ENCODE data around the gene ZCCHC7.
"Not testable (repeated sequence)": the region's sequence is repeated elsewhere in the genome, so short reads cannot be mapped to it uniquely, and the experiment has no call there.

The ZCCHC7 gene

DNA sequence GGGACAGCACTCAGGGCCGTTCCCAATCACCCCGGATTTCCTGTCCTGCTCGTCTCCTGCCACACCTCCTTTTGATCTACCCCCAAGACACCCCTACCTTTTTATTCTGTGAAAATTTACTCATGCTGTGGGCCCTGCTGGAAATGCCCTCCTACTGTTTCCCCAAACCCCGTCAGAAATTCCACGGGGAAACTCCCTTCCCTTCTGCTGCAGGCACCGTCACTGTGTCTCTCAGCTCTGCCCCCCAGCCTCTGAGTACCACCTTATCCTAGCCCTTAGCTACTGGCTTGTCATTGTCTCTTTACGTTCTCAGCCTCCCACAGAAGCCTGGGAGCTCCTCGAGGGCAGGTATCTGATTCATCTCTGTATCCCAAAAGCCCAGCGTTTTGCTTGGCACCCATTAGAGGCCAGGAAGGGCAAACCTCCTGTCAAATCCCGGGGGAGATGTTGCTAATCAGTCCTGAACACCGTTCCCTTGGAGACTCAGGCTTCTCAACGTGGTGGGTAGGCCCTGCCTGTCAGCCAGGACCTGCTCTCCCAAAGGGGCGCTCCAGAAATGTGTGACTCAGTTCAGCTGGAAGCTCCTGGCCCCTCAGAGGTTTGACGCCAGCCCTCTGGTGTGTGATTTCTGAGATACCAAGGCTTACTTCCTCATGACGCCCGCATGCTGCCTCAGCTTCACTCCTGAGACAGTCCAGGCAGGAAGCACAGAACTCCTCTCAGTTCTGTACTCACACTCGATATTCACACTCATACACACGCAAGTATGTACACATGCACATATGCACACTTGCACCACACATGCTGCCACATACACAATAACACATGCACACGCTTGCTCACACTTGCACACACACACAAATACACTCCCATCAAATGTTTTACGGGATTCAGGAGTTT lies 251.4 kb downstream of the ZCCHC7 start:
- no peak for DNase-seq (ENCODE audit: low read depth in 2 of 2, low spot score in 1 of 2)

- DNase-seq (ENCODE audit: low read depth in 2 of 2, low spot score in 1 of 2), result no peak
Observed at GRCh38 chr9:37372839-37373238, 252.5 kb downstream of the ZCCHC7 start.

DNA sequence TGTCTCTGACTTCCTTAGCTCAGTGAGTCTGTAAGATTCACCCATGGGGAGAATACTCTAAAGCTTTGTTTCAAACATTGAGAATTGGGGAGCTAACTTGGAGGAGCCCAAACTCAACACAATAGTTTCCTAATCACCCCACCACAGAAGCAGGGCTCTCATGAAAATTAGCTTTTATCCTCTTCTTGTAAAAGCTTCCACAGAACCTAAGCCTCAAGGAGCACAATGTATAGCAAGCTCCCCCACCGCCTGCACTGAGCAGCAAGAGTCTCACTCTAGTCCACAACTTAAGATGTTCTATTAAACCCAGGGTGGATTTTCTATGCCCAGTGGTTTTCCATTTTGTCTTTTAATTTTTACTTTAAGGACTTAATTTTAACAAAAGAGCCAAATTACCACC lies 253.2 kb downstream of the ZCCHC7 start:
- no peak for DNase-seq (ENCODE audit: low read depth in 2 of 2, low spot score in 1 of 2)

DNA sequence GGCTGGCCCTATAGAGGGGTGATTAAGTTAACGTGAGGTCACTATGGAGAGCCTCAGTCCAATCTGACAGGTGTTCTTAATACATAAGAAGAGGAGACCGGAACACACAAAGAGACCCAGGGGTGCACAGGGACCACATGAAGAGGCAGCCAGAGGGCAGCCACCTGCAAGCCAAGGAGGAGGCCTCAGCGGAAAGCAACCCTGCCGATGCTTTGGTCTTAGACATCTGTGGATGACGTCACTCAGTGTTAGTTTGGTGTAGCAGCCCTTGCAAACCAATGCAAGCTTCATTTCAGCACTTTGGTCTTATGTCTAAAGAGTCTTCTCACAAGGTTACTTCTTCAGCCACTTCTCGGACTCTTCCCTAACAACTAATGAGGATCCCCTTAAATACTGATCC lies 254.5 kb downstream of the ZCCHC7 start:
- no peak for DNase-seq (ENCODE audit: low read depth in 2 of 2, low spot score in 1 of 2)

DNA sequence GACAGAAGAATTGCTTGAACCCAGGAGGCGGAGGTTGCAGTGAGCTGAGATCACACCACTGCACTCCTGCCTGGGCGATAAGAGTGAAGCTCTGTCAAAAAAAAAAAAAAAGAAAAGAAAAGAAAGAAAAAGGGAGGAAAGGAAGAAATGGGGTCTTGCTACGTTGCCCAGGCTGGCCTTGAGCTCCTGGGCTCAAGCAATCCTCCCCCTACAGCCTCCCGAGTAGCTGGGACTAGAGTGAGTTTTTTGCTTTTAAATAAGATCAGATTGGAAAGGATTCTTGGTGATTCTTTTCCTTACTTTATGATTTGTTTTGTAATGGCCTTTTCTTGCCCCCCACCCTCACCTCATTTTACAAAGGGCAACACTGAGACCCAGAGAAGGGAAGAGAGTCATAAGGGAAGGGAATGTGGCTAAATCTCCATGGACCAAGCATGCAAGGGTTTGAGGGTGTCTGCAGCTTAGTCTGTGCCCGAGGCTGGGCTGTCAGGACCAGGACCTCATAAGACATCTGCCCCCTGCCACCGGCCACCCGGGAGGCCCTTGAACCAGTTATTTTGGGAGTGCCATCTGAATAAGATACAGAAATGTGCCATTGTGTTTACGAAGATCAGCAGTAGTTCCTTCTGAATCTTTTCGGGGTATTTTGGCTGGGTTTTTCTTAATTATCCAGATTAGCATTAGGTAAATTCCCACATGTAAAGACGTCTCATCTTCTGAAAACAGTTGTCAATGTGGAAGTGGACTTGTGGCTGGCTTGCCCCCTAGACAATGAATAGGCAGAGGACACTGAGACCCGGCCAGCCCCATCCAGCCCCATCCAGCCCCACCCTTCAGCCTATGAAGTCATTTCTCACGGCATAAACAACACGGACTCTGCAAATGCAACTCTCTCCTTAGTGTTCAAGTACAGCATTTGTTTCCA lies 257.6 kb downstream of the ZCCHC7 start:
- DNase-seq (ENCODE audit: low read depth in 2 of 2, low spot score in 1 of 2), result no peak

GRCh38 chr9:37378613-37379004 lies 258.2 kb downstream of the ZCCHC7 start:
- no peak for DNase-seq (ENCODE audit: low read depth in 2 of 2, low spot score in 1 of 2)

- no peak for DNase-seq (ENCODE audit: low read depth in 2 of 2, low spot score in 1 of 2)
Observed at GRCh38 chr9:37379835-37380234, 259.5 kb downstream of the ZCCHC7 start.

- no peak for DNase-seq (ENCODE audit: low read depth in 2 of 2, low spot score in 1 of 2)
Observed at GRCh38 chr9:37380570-37380969, 260.2 kb downstream of the ZCCHC7 start.

DNA sequence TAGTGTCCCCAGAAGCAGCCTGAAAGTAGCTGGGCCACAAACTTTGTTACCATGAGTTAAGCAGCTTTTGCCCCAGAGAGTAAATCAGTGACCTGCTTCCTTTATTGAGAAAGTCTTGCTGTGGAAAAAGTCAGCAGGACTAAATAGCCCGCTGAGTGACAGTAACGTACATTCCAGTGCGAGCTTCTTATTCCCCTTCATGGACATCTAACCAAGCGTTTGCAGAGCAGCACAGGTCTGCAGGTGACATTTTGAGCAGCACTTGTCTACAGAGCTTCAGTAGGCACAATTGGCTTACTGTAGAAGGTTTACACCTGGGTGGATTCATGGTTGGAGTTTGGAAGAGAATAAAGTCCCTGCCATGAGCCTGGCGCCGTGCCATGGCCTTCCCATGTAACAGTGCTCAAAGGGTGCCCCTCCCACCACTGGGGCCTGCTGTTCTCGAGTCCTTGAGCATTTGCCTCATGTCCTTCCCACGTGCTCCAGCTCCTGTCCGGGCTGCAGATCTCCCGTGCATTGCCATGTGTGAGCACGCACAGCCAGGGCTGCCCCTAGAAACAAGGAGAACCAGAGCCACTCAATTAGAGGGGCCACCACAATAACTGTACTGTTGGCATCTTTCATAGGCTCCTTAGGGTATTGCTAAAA lies 260.8 kb downstream of the ZCCHC7 start:
- DNase-seq (ENCODE audit: low read depth in 2 of 2, low spot score in 1 of 2), result no peak

DNA sequence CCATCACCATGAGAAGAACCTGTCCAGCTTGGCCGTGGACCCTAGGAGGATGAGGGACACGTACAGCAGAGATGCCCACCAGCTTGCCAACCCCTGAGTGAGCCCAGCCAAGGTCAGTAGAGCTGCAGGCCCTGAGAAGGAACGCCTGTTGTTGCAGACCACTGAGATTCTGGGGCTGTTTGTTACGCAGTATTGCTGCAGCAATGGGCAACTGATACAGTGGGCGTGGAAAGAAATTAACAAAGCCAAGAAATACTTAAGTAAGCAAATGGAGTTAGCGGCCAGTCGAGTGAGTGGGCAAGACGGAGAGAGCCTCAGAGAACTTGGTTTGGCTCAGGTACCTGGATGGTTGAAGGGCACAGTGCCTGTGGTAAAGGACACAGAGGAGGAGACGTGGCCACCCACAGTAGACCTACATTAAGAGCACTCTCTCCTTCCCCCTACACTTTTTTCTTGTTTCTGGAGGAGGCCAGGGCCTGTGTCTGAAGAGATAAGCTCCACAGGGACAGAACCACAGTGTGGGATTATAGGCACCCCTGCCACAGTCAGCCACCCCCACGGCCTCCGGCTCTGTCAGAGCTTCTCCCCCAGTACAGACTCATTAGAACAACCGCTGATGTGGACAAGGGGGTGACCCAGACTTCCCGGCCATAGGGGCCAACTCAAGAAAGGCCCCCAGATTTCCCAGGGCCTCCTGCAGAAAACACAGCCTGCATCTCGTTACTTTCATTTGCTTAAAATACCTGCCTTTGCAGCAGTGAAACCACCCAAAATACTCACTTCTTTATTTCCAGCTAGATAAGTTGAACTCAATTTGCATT lies 262.0 kb downstream of the ZCCHC7 start:
- no peak for DNase-seq (ENCODE audit: low read depth in 2 of 2, low spot score in 1 of 2)

- DNase-seq (ENCODE audit: low read depth in 2 of 2, low spot score in 1 of 2), result no peak
Observed at GRCh38 chr9:37382982-37383357, 262.6 kb downstream of the ZCCHC7 start.

DNA sequence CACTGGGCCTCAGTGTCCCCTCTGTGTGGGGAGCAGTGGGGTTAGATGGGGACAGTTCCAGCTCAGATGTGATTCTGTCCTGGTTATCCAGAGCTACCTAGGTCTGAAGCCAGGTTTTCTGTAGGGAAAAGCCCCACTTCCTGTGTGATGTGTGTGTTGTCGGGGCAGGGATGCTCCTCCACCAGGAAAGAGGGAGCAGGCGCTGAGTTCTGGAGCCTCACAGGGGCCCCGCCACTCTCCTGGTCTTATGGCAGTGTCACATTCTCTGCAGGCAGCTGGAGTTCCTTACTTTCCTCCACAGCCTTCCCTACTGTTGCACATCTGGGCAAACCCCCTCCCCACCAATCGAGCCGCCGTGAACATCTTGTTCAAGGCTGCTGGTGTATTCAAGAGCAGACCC lies 263.0 kb downstream of the ZCCHC7 start:
- DNase-seq (ENCODE audit: low read depth in 2 of 2, low spot score in 1 of 2), result no peak

DNA sequence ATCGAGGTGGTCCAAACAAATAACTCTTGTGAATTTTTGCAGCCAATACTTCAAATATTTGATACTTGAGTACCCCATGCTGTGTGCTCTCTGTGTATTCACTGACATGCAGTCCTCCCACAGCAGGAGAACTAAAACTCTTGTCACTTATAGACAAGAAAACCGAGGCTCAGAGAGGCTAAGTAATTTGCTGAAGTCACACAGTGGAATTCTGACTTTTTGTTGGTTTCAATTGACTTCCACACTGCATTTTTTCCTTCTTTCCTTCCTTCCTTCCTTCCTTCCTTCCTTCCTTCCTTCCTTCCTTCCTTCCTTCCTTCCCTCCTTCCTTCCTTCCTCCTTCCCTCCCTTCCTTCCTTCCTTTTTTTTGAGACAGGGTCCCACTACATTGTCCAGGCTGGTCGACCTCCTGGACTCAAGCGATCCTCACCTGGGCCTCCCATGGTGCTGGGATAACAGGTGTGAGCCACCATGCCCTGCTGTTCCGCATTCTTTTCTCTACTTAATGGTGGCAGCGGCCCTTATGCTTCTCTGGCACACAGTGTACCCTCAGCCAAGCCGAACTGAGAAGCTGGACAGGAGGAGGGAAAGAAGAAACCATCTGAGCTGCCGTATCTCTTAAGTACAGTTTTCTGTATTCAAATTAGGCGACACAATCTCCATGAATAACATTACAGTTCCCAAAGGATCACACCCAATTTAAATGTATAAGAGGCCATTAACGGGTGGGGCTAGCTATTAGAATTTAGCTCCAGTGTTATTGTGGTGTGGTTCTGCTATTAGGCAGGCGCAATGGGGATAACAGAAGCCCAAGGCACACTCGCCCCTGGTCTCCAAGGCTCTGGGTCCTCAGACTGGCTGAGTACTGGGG lies 263.7 kb downstream of the ZCCHC7 start:
- no peak for DNase-seq (ENCODE audit: low read depth in 2 of 2, low spot score in 1 of 2)

- no peak for DNase-seq (ENCODE audit: low read depth in 2 of 2, low spot score in 1 of 2)
Observed at GRCh38 chr9:37385286-37385685, 264.9 kb downstream of the ZCCHC7 start.

DNA sequence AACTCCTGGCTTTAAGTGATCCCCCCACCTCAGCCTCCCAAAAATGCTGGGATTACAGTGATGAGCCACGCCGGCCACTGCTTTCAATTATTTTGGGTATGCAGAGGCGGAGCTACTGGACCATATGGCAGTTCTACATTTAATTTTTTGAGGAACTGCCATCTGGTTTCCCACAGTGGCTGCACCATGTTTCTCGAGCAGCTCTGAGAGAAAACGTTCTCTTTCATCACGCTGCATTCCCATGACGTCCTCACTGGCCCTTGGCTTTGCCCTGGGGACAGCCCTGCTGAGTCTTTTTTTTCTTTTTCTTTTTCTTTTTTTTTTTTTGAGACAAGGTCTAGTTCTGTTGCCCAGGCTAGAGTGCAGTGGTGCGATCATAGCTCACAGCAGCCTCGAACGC lies 266.6 kb downstream of the ZCCHC7 start:
- no peak for DNase-seq (ENCODE audit: low read depth in 2 of 2, low spot score in 1 of 2)

- no peak for DNase-seq (ENCODE audit: low read depth in 2 of 2, low spot score in 1 of 2)
Observed at GRCh38 chr9:37390759-37391158, 270.4 kb downstream of the ZCCHC7 start.

DNA sequence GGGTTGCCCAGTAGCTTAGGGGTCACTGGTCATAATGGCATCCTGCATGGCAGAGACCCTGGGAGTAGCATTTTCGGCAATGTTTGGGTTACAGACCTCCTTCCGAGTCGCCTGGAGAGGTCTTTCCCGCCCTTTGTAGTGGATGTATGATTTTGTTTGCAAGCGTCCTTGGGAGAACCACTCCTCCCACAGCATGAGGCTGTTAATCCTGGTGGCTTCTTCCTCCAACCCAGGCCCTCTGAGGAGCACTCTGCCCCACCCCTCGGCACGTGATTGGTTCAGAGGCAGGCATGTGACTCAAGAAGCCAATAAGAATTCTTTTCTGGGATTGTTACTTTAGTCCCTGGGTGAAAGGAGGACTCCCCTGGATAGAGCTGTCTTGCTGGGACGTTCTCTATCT lies 271.9 kb downstream of the ZCCHC7 start:
- DNase-seq (ENCODE audit: low read depth in 2 of 2, low spot score in 1 of 2), result no peak

DNA sequence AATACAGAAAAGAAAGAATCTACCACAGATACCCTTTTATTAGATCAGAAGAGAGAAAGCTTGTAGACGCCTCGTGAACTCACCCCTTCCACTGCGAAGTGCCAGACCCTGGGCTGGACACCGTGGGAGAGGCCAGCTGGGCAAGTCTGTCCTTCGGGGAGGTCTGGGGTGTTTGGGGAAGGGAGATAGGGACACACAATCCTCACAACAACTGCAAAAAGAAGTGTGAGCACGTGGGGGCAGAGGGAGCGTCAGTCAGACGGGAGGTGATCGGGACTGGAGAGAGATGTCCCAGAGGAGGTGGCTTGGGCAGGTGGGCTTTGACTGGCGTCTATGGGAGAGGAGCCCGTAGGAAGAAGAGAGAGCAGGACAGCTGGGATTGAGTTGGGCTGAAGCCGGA lies 274.9 kb downstream of the ZCCHC7 start:
- DNase-seq (ENCODE audit: low read depth in 2 of 2, low spot score in 1 of 2), result no peak

DNA sequence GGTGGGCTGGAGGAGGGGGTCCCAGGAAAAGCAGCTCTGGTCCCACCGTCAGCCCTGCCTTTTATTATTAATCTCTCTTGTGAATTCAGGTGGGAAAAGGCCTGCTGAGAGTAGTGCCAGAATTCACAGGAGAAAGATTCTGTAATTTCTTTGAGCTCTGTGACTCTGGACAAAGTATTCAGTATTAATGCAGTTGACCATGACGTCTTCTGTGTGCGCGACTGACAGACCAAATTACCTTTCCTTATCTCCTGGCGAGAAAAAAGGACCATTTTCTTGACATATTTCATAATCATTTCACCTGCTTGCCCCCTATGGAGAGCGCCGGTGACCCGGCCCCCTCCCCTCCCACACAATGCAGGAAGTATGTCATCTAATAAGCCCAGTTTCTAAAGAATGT lies 275.3 kb downstream of the ZCCHC7 start:
- DNase-seq (ENCODE audit: low read depth in 2 of 2, low spot score in 1 of 2), result no peak

DNA sequence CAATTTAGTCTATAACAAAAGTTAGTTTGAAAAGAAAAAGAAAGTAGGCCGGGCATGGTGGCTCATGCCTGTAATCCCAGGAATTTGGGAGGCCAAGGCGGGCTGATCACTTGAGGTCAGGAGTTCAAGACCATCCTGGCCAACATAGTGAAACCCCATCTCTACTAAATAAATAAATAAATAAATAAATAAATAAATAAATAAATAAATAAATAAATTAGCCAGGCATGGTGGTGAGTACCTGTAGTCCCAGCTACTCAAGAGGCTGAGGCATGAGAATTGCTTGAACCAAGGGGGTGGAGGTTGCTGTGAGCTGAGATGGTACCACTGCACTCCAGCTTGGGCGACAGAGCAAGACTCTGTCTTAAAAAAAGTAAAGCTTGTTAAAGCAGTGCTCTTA lies 277.6 kb downstream of the ZCCHC7 start:
- DNase-seq (ENCODE audit: low read depth in 2 of 2, low spot score in 1 of 2), result not testable (repeated sequence)

Data from stimulated activated CD8-positive, alpha-beta memory T cell treated with anti-CD3 and anti-CD28 coated beads, Interleukin-4, amount 100 ng/mL, for 1 hour (primary cell).